WI38 (cell line): ENCODE measurements around the gene C3orf20.

Experiments
- H3K4me3 ChIP-seq: 2 replicates; pipeline ENCODE4 v1.5.1; 2011; ENCODE audit warnings: low read depth, mild to moderate bottlenecking, control low read depth, low read length
- TF ChIP-seq, protein P1 (sequence below): IDR thresholded peaks from 2 replicates; pipeline ENCODE4 v1.5.1; 2012; ENCODE audit warnings: low read depth, mild to moderate bottlenecking, control low read depth, low read length

C3orf20 gene

DNA sequence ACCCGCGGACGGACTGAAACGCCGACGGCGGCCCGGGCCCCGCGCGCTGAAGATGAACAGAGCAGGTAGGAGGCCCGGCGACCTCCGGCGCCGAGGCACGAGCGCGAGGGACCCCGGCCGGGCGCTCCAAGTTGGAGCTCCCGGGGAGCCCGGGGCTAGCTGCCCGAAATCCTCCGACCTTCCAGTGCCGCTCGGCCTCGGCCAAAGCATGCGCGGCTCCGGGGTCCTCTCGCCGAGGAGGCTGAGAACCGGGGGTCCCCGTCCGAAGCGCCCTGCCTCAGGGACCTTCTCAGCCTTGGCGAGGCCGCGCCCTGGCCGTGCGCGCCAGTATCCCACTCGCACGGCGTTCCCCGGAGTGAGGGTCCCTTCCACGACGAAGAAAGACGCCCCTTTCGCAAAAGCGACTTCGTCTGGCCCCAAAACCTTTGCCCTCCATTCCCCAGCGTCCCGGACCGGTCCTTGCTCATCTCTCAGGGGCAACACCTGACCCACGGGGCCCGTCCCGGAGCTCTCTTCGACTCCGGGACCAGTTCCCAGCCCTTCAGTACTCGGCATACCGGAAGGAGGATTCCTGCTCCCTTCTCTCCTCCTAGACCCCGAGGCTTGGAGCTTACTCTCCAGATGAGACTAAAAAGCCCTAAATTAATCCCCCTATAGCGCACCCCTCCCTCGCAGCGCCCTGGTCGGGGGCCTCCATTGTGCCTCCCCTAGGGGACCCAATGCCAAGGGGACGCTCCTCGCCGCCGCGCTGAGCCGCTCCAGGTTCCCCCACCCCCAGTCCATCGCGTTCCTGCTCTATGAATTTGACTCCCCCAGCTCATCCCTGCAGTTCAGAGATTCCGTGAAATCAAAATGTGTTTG, 136.1 kb downstream of the C3orf20 start:
- H3K4me3 ChIP-seq = no peak overlapping the region
- TF ChIP-seq, protein P1, sequence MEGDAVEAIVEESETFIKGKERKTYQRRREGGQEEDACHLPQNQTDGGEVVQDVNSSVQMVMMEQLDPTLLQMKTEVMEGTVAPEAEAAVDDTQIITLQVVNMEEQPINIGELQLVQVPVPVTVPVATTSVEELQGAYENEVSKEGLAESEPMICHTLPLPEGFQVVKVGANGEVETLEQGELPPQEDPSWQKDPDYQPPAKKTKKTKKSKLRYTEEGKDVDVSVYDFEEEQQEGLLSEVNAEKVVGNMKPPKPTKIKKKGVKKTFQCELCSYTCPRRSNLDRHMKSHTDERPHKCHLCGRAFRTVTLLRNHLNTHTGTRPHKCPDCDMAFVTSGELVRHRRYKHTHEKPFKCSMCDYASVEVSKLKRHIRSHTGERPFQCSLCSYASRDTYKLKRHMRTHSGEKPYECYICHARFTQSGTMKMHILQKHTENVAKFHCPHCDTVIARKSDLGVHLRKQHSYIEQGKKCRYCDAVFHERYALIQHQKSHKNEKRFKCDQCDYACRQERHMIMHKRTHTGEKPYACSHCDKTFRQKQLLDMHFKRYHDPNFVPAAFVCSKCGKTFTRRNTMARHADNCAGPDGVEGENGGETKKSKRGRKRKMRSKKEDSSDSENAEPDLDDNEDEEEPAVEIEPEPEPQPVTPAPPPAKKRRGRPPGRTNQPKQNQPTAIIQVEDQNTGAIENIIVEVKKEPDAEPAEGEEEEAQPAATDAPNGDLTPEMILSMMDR = no peak

DNA sequence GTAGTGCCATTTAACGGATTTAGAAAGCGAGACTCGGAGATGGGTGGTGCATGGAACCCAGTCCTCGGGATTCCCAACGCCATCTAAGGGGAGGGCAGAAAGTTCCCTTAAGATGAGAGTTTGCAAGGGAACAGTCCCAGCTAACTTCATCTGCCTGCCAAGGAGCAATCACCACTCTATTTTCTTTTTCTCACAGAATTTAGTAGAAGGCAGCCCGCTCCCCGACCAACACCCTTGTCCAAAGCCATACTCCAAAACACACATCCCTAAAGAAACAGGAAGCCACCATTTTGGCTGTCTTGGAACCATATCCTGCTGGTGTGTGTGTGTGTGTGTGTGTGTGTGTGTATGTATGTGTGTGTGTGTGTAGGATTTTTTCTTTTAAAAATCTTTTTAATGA, 136.7 kb downstream of the C3orf20 start:
- H3K4me3 ChIP-seq = no peak overlapping the region

DNA sequence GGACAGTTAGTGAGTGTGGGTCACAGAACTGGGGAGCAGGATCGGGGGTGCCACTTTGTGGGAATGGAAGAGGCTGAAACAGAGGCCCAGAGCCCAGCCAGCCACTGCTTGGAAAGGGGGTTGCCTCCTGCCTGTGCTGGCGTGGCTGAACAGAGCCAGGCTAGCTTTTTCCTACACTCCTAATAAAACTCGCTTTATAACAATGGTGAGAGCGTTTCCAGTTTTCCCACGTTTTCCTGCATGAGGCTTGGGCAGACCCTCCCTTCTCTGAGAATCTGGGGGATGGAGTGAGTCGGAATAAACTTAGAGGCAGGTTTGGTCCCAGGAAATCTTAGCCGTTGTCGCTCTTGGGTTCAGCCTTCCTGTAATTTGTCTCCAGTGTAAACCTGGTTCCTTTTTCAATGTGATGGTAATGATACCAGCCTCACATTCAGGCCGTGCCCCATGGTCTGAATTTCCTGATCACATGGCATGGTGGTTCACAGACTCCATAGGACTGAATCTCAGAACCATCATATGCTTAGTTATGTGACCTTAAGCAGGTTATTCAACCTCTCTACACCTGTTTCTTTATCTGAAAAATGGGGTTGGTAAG, 137.4 kb downstream of the C3orf20 start:
- no peak overlapping the region for H3K4me3 ChIP-seq
- TF ChIP-seq, protein P1 = no peak

More for the DNA sequence above, 136.7 kb downstream of the C3orf20 start:
- TF ChIP-seq, protein P1 = no peak

DNA sequence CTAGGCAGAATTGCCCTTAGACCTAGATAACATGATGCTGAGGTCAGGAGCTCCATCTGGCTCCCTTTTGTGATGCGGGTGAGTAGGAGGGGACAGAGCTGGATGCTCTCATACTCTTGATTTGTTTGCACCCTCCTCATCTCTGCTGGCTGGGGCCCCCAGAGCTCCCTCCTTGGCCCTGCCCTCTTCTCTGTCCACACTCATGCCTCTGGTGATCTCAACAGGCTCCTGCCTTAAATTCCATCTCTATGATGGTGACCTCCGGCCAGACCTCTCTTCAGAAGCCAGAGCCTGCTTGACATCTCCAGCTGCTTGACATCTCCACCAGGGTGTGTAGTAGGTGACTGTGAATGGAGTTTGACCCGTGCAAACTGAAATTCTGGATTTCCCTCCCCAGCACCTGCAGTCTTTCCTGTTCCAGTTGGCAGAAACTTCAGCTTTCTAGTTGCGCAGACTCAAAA, 139.5 kb downstream of the C3orf20 start:
- TF ChIP-seq, protein P1 = no peak
- H3K4me3 ChIP-seq = no peak overlapping the region

DNA sequence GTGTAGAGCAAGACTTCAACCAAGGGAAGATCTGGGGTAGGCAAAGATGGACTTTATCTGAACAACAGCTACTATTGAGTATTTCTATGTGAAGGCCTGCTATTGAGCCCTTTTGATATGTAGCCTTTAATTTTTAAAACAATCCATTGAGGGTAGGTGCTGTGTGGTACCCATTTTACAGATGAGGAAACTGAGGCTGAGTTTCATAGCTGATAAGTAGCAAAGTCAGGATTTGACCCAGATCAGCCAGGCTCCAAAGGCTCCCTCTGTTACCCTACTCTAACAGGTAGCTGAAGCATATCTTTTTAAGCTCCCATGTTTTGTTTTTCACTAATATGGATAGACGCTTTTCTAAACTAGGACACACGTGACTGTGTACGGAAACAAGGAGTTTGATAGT, 141.4 kb downstream of the C3orf20 start:
- TF ChIP-seq, protein P1 = no peak

DNA sequence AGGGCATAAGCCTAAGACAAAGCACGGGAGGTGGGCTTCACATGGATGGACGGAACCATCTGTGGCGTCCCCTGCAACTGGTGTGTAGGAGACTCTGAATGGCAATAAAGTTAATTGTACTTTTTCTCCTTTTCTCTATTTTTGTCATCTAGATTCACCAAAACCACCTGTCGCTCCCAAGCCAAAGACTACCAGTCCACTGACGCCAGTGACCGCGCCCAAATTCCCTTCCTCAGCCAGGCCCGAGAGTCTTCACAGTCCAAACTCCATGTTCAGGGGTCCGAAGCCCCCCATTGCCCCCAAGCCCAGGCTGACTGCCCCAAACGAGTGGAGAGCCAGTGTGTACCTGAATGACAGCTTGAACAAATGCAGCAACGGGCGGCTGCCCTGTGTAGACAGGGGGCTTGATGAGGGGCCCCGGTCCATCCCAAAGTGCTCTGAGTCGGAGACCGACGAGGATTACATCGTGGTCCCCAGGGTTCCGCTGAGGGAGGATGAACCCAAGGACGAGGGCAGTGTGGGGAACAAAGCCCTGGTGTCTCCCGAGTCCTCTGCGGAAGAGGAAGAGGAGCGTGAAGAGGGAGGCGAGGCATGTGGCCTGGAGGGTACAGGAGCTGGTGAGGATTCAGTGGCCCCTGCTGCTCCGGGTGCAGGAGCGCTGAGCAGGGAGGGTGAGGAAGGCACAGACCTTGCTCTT, 144.0 kb downstream of the C3orf20 start, which contains the start of gene FGD5:
TSS of gene FGD5 (plus strand) at position 159 of the 697 bp plus-strand sequence. CDS start at position 269, 110 bp downstream.
- TF ChIP-seq, protein P1 = no peak
- H3K4me3 ChIP-seq = no peak within 1 kb of the TSS

More for the DNA sequence above, 141.4 kb downstream of the C3orf20 start:
- H3K4me3 ChIP-seq = no peak overlapping the region

DNA sequence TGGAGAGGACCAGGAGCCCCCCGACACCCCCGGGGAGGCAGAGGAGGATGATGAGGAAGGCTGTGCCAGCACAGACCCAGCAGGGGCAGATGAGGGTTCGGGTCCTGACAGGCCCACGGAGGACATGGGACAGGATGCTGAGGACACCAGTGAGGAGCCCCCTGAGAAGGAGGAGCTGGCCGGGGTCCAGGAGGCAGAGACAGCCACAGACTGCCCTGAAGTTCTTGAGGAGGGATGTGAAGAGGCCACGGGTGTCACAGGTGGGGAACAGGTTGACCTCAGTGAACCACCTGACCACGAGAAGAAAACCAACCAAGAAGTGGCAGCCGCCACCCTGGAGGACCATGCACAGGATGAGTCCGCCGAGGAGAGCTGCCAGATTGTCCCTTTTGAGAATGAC, 144.7 kb downstream of the C3orf20 start:
- TF ChIP-seq, protein P1 = no peak
- H3K4me3 ChIP-seq = no peak overlapping the region
